Activated T-helper 17 cell treated with anti-CD3 and anti-CD28 coated beads, Interleukin-2, amount 50 U/mL, for 72 hours (primary cell): ENCODE results near the gene SHISA2. TPM values are rescaled to one million over a fixed set of nuclear protein-coding genes. Genes with fewer than 3 reads are reported as not detected.

Experiments
- ATAC-seq: fragments of 150-1000 bp; cut with Tn5 transposase; replicated peaks from 2 replicates; pipeline ENCODE4 v1.10.0; 2021; ENCODE audit warnings: mild to moderate bottlenecking, moderate library complexity
- H3K27ac Mint-ChIP-seq: one replicate; pipeline ENCODE4 v1.8.0; 2022; ENCODE audit warnings: mixed read lengths
- H3K27me3 Mint-ChIP-seq: one replicate; pipeline ENCODE4 v1.8.0; 2022; ENCODE audit warnings: mixed read lengths
- H3K36me3 Mint-ChIP-seq: one replicate; pipeline ENCODE4 v1.8.0; 2022; ENCODE audit warnings: low read depth, mild to moderate bottlenecking, mixed read lengths
- H3K4me1 Mint-ChIP-seq: one replicate; pipeline ENCODE4 v1.8.0; 2022; ENCODE audit warnings: mixed read lengths
- H3K4me3 Mint-ChIP-seq: one replicate; pipeline ENCODE4 v1.8.0; 2022; ENCODE audit warnings: mild to moderate bottlenecking, mixed read lengths
- H3K9me3 Mint-ChIP-seq: one replicate; pipeline ENCODE4 v1.8.0; 2022; ENCODE audit warnings: mixed read lengths
- total RNA-seq, 2 donors: library from RNA; stranded (reverse); gene quantifications; one replicate each; pipeline ENCODE4 v1.2.3, GENCODE V29; 2022

The SHISA2 gene
- total RNA-seq, 2 donors from 2014 or later = 0.13 to 0.30 TPM

GRCh38 chr13:26017932-26018665, 33.7 kb downstream of the SHISA2 start:
- Mint-ChIP-seq H3K4me1 (no peaks in the 10 kb centered on the region), H3K27me3 (no peaks in the 10 kb centered on the region), H3K36me3 (peaks cover 5% of the 10 kb centered on the region), H3K9me3 (no peaks in the 10 kb centered on the region), H3K4me3 (no peak overlapping the region), H3K27ac (no peak overlapping the region)
- ATAC-seq = no peak

GRCh38 chr13:26017196-26017921, 34.5 kb downstream of the SHISA2 start:
- ATAC-seq = no peak
- Mint-ChIP-seq H3K4me1 (no peaks in the 10 kb centered on the region), H3K9me3 (no peaks in the 10 kb centered on the region), H3K27ac (no peak overlapping the region), H3K27me3 (no peaks in the 10 kb centered on the region), H3K36me3 (peaks cover 5% of the 10 kb centered on the region), H3K4me3 (no peak overlapping the region)

GRCh38 chr13:26016189-26016588, 35.6 kb downstream of the SHISA2 start:
- no peak for ATAC-seq
- no peaks in the 10 kb centered on the region for H3K27me3 Mint-ChIP-seq
- peaks cover 5% of the 10 kb centered on the region for H3K36me3 Mint-ChIP-seq
- H3K27ac Mint-ChIP-seq = no peak overlapping the region
- no peak overlapping the region for H3K4me3 Mint-ChIP-seq
- no peaks in the 10 kb centered on the region for H3K4me1 Mint-ChIP-seq
- no peaks in the 10 kb centered on the region for H3K9me3 Mint-ChIP-seq

- Mint-ChIP-seq H3K27me3 (no peaks in the 10 kb centered on the region), H3K4me1 (no peaks in the 10 kb centered on the region), H3K36me3 (peaks cover 1% of the 10 kb centered on the region), H3K4me3 (no peak overlapping the region), H3K9me3 (no peaks in the 10 kb centered on the region), H3K27ac (no peak overlapping the region)
- no peak for ATAC-seq
Observed at GRCh38 chr13:26015271-26016125, 36.3 kb downstream of the SHISA2 start.

GRCh38 chr13:26012995-26013394, 38.8 kb downstream of the SHISA2 start:
- peaks cover 3% of the 10 kb centered on the region for H3K4me1 Mint-ChIP-seq
- no peaks in the 10 kb centered on the region for H3K27me3 Mint-ChIP-seq
- H3K9me3 Mint-ChIP-seq = no peaks in the 10 kb centered on the region
- no peak for ATAC-seq
- no peaks in the 10 kb centered on the region for H3K36me3 Mint-ChIP-seq
- H3K27ac Mint-ChIP-seq = no peak overlapping the region
- H3K4me3 Mint-ChIP-seq = peak overlapping the region; percentile 72

- Mint-ChIP-seq H3K27ac (no peak overlapping the region), H3K4me3 (peak overlapping the region; percentile 72)
Observed at GRCh38 chr13:26011996-26012821, 39.6 kb downstream of the SHISA2 start.

GRCh38 chr13:26011208-26011573, 40.6 kb downstream of the SHISA2 start:
- no peaks in the 10 kb centered on the region for H3K27me3 Mint-ChIP-seq
- no peaks in the 10 kb centered on the region for H3K36me3 Mint-ChIP-seq
- no peaks in the 10 kb centered on the region for H3K9me3 Mint-ChIP-seq
- H3K27ac Mint-ChIP-seq = no peak overlapping the region
- H3K4me3 Mint-ChIP-seq = peak overlapping the region; percentile 72
- peaks cover 5% of the 10 kb centered on the region for H3K4me1 Mint-ChIP-seq
- ATAC-seq = no peak

More at GRCh38 chr13:26011996-26012821, 39.6 kb downstream of the SHISA2 start:
- no peaks in the 10 kb centered on the region for H3K9me3 Mint-ChIP-seq
- H3K4me1 Mint-ChIP-seq = peaks cover 5% of the 10 kb centered on the region
- H3K27me3 Mint-ChIP-seq = no peaks in the 10 kb centered on the region
- no peaks in the 10 kb centered on the region for H3K36me3 Mint-ChIP-seq
- peak; percentile 88 for ATAC-seq

GRCh38 chr13:26010487-26011207, 41.2 kb downstream of the SHISA2 start:
- no peak overlapping the region for H3K4me3 Mint-ChIP-seq
- H3K9me3 Mint-ChIP-seq = no peaks in the 10 kb centered on the region
- ATAC-seq = no peak
- peaks cover 5% of the 10 kb centered on the region for H3K4me1 Mint-ChIP-seq
- no peaks in the 10 kb centered on the region for H3K27me3 Mint-ChIP-seq
- H3K27ac Mint-ChIP-seq = no peak overlapping the region
- H3K36me3 Mint-ChIP-seq = no peaks in the 10 kb centered on the region

GRCh38 chr13:26007261-26008125, 44.3 kb downstream of the SHISA2 start:
- Mint-ChIP-seq H3K9me3 (peaks cover 5% of the 10 kb centered on the region), H3K36me3 (no peaks in the 10 kb centered on the region), H3K27me3 (peaks cover 9% of the 10 kb centered on the region), H3K4me1 (peaks cover 5% of the 10 kb centered on the region), H3K4me3 (no peak overlapping the region), H3K27ac (no peak overlapping the region)
- ATAC-seq = peak; percentile 37

Other genes with a start within 250 kb of the SHISA2 start
- 10 to 100 TPM; 34.3 to 38.9 TPM for gene RNF6, start 170.3 kb upstream of the SHISA2 start, total RNA-seq
- 10 to 100 TPM; 11.0 to 19.7 TPM for gene CDK8, start 202.1 kb upstream of the SHISA2 start, total RNA-seq